Progenitor cell of endocrine pancreas (in vitro differentiated cells): ENCODE results near the gene SRPK2. TPM values are rescaled to one million over a fixed set of nuclear protein-coding genes. Genes with fewer than 3 reads are reported as not detected.
"Not testable (repeated sequence)": the region's sequence is repeated elsewhere in the genome, so short reads cannot be mapped to it uniquely, and the experiment has no call there.

ENCODE experiments used
- DNase-seq: peaks from one replicate; pipeline ENCODE4 v3.0.0; 2021; ENCODE audit warnings: low spot score; ENCODE audit not compliant: unreplicated experiment
- H3K27ac Mint-ChIP-seq: 2 replicates; pipeline ENCODE4 v1.8.0; 2021; ENCODE audit warnings: mild to moderate bottlenecking, moderate library complexity, mixed read lengths
- H3K27me3 Mint-ChIP-seq: 2 replicates; pipeline ENCODE4 v1.8.0; 2021; ENCODE audit warnings: mixed read lengths
- H3K36me3 Mint-ChIP-seq: 2 replicates; pipeline ENCODE4 v1.8.0; 2022; ENCODE audit warnings: mixed read lengths; ENCODE audit not compliant: insufficient read depth
- H3K4me1 Mint-ChIP-seq: 2 replicates; pipeline ENCODE4 v1.8.0; 2021; ENCODE audit warnings: low read depth, mixed read lengths
- H3K4me3 Mint-ChIP-seq: 2 replicates; pipeline ENCODE4 v1.8.0; 2021; ENCODE audit warnings: low read depth, mild to moderate bottlenecking, moderate library complexity, mixed read lengths
- H3K9me3 Mint-ChIP-seq: 2 replicates; pipeline ENCODE4 v1.8.0; 2021; ENCODE audit warnings: low read depth, mixed read lengths
- CTCF ChIP-seq: fragments of 200-600 bp; sonication (generic); IDR thresholded peaks from one replicate; pipeline ENCODE4 v1.5.0; 2021; ENCODE audit warnings: antibody characterized with exemption, mild to moderate bottlenecking; ENCODE audit not compliant: unreplicated experiment
- total RNA-seq: library from RNA; stranded (reverse); gene quantifications from 2 replicates; pipeline ENCODE4 v1.2.1, GENCODE V29; 2021

Gene SRPK2
- total RNA-seq, 1 donor from 2014 or later: 78.8 TPM

GRCh38 chr7:105244594-105244993 is 144.1 kb downstream of the SRPK2 start:
- no peak for TF ChIP-seq CTCF
- H3K36me3 Mint-ChIP-seq: peaks cover 6% of the 10 kb centered on the region

GRCh38 chr7:105241198-105241597 is 147.5 kb downstream of the SRPK2 start:
- H3K27me3 Mint-ChIP-seq: no peaks in the 10 kb centered on the region
- peaks cover 4% of the 10 kb centered on the region for H3K36me3 Mint-ChIP-seq
- H3K4me1 Mint-ChIP-seq: peaks cover 19% of the 10 kb centered on the region
- H3K27ac Mint-ChIP-seq: no peak overlapping the region
- peaks cover 3% of the 10 kb centered on the region for H3K9me3 Mint-ChIP-seq
- TF ChIP-seq CTCF: no peak
- no peak overlapping the region for H3K4me3 Mint-ChIP-seq
- no peak for DNase-seq

More at GRCh38 chr7:105244594-105244993, 144.1 kb downstream of the SRPK2 start:
- no peak overlapping the region for H3K4me3 Mint-ChIP-seq
- H3K4me1 Mint-ChIP-seq: peaks cover 13% of the 10 kb centered on the region
- DNase-seq: no peak
- peaks cover 3% of the 10 kb centered on the region for H3K9me3 Mint-ChIP-seq
- H3K27ac Mint-ChIP-seq: no peak overlapping the region
- no peaks in the 10 kb centered on the region for H3K27me3 Mint-ChIP-seq

GRCh38 chr7:105238198-105238765 is 150.4 kb downstream of the SRPK2 start:
- Mint-ChIP-seq H3K9me3 (no peaks in the 10 kb centered on the region), H3K27ac (no peak overlapping the region), H3K27me3 (no peaks in the 10 kb centered on the region), H3K4me1 (peaks cover 20% of the 10 kb centered on the region), H3K4me3 (no peak overlapping the region), H3K36me3 (no peaks in the 10 kb centered on the region)
- no peak for DNase-seq
- no peak for TF ChIP-seq CTCF

GRCh38 chr7:105234886-105235285 is 153.8 kb downstream of the SRPK2 start:
- no peak for TF ChIP-seq CTCF
- no peaks in the 10 kb centered on the region for H3K27me3 Mint-ChIP-seq

GRCh38 chr7:105232829-105233291 is 155.9 kb downstream of the SRPK2 start:
- H3K27me3 Mint-ChIP-seq, H3K4me3 Mint-ChIP-seq, H3K36me3 Mint-ChIP-seq, DNase-seq, H3K27ac Mint-ChIP-seq, H3K4me1 Mint-ChIP-seq, H3K9me3 Mint-ChIP-seq: not testable (repeated sequence)

More at GRCh38 chr7:105234886-105235285, 153.8 kb downstream of the SRPK2 start:
- DNase-seq: no peak
- Mint-ChIP-seq H3K36me3 (no peaks in the 10 kb centered on the region), H3K4me3 (no peak overlapping the region), H3K27ac (no peak overlapping the region), H3K4me1 (peaks cover 16% of the 10 kb centered on the region), H3K9me3 (no peaks in the 10 kb centered on the region)

- Mint-ChIP-seq H3K4me3 (no peak overlapping the region), H3K4me1 (peaks cover 5% of the 10 kb centered on the region), H3K27me3 (no peaks in the 10 kb centered on the region), H3K27ac (no peak overlapping the region), H3K36me3 (peaks cover 9% of the 10 kb centered on the region), H3K9me3 (peaks cover 5% of the 10 kb centered on the region)
- no peak for TF ChIP-seq CTCF
- no peak for DNase-seq
Observed at GRCh38 chr7:105230486-105230885, 158.2 kb downstream of the SRPK2 start.
